OCI-LY3 (cell line): Measurements from ENCODE around the gene PTPN11.

Experiments
- H2AFZ ChIP-seq: fragments of 200-600, 300-600 bp; shearing (Covaris generic); 2 replicates; pipeline ENCODE4 v1.6.0; 2014; ENCODE audit warnings: antibody characterized with exemption, low read depth, low read length
- H3K27ac ChIP-seq: fragments of 200-600, 300-600 bp; sonication (generic); 2 replicates; pipeline ENCODE4 v1.5.1; 2014; ENCODE audit warnings: mild to moderate bottlenecking, low read length, moderate library complexity, mixed read lengths
- H3K27me3 ChIP-seq: fragments of 200-600, 300-600 bp; sonication (generic); 2 replicates; pipeline ENCODE4 v1.6.1; 2014; ENCODE audit warnings: low read depth, low read length, mixed read lengths
- H3K36me3 ChIP-seq: fragments of 200-600, 300-600 bp; sonication (generic); replicated peaks from 2 replicates; pipeline ENCODE3; 2014; ENCODE audit warnings: low read depth, low read length, mixed read lengths
- H3K4me1 ChIP-seq: fragments of 300-600, 200-600 bp; sonication (generic); 2 replicates; pipeline ENCODE4 v1.6.1; 2014; ENCODE audit warnings: low read length, mixed read lengths
- H3K4me2 ChIP-seq: fragments of 200-600, 300-600 bp; sonication (generic); 2 replicates; pipeline ENCODE4 v1.6.1; 2014; ENCODE audit warnings: low read length, mixed read lengths
- H3K4me3 ChIP-seq: fragments of 300-600, 200-600 bp; sonication (generic); 2 replicates; pipeline ENCODE4 v1.5.1; 2014; ENCODE audit warnings: antibody characterized with exemption, mild to moderate bottlenecking, low read length, moderate library complexity
- H3K79me2 ChIP-seq: fragments of 300-600, 200-600 bp; shearing (Covaris generic); 2 replicates; pipeline ENCODE4 v1.6.1; 2014; ENCODE audit warnings: mild to moderate bottlenecking, low read length, mixed read lengths
- H3K9ac ChIP-seq: fragments of 300-600, 200-600 bp; shearing (Covaris generic); 2 replicates; pipeline ENCODE4 v1.6.0; 2014; ENCODE audit warnings: mild to moderate bottlenecking, low read length, moderate library complexity
- H3K9me3 ChIP-seq: fragments of 200-600, 300-600 bp; shearing (Covaris generic); 2 replicates; pipeline ENCODE4 v1.6.1; 2014; ENCODE audit warnings: low read length, mixed read lengths; ENCODE audit not compliant: insufficient read depth
- H4K20me1 ChIP-seq: fragments of 200-600, 300-600 bp; sonication (generic); 2 replicates; pipeline ENCODE4 v1.6.1; 2016; ENCODE audit warnings: low read length, mixed read lengths; ENCODE audit not compliant: insufficient read depth
- CTCF ChIP-seq: fragments of 200-600, 300-600 bp; sonication (generic); IDR thresholded peaks from 2 replicates; pipeline ENCODE4 v1.5.1; 2014; ENCODE audit warnings: antibody characterized with exemption, low read length, low read depth
- EZH2phosphoT487 ChIP-seq: fragments of 200-600 bp; shearing (Covaris generic); IDR thresholded peaks from 2 replicates; pipeline ENCODE4 v1.6.1; 2018; ENCODE audit warnings: antibody characterized with exemption, mixed run types, low read depth

The PTPN11 gene

GRCh38 chr12:112422531-112422930, 3.8 kb downstream of the PTPN11 start:
- H4K20me1 ChIP-seq, result peaks cover 40% of the 10 kb centered on the region
- no peak overlapping the region for H2AFZ ChIP-seq
- H3K4me3 ChIP-seq, result no peak overlapping the region
- TF ChIP-seq CTCF, result no peak
- no peak for TF ChIP-seq EZH2phosphoT487
- H3K9me3 ChIP-seq, result no peaks in the 10 kb centered on the region
- no peak overlapping the region for H3K27ac ChIP-seq
- peaks cover 97% of the 10 kb centered on the region for H3K79me2 ChIP-seq
- H3K9ac ChIP-seq, result no peak overlapping the region
- H3K4me1 ChIP-seq, result peaks cover 7% of the 10 kb centered on the region; the same call in 1 of the 2 replicates
- H3K27me3 ChIP-seq, result no peaks in the 10 kb centered on the region
- H3K4me2 ChIP-seq, result no peak overlapping the region
- peaks cover 11% of the 10 kb centered on the region for H3K36me3 ChIP-seq

GRCh38 chr12:112424126-112424525, 5.4 kb downstream of the PTPN11 start:
- no peak overlapping the region for H3K27ac ChIP-seq
- H3K4me1 ChIP-seq, result peaks cover 7% of the 10 kb centered on the region; the same call in 1 of the 2 replicates
- H3K36me3 ChIP-seq, result peaks cover 13% of the 10 kb centered on the region
- H3K9ac ChIP-seq, result no peak overlapping the region
- TF ChIP-seq EZH2phosphoT487 (no peak), CTCF (no peak)
- no peak overlapping the region for H2AFZ ChIP-seq
- no peaks in the 10 kb centered on the region for H3K27me3 ChIP-seq
- H3K4me3 ChIP-seq, result no peak overlapping the region
- no peaks in the 10 kb centered on the region for H3K9me3 ChIP-seq
- peaks cover 40% of the 10 kb centered on the region for H4K20me1 ChIP-seq
- H3K4me2 ChIP-seq, result no peak overlapping the region
- peaks cover 97% of the 10 kb centered on the region for H3K79me2 ChIP-seq

- no peaks in the 10 kb centered on the region for H3K9me3 ChIP-seq
- peaks cover 34% of the 10 kb centered on the region for H4K20me1 ChIP-seq
- peaks cover 97% of the 10 kb centered on the region for H3K79me2 ChIP-seq
- no peaks in the 10 kb centered on the region for H3K27me3 ChIP-seq
- no peak overlapping the region for H3K27ac ChIP-seq
- no peak overlapping the region for H3K4me2 ChIP-seq
- no peak overlapping the region for H3K4me3 ChIP-seq
- peaks cover 13% of the 10 kb centered on the region for H3K36me3 ChIP-seq
- TF ChIP-seq EZH2phosphoT487 (no peak), CTCF (no peak)
- no peak overlapping the region for H2AFZ ChIP-seq
- H3K9ac ChIP-seq, result no peak overlapping the region
- peaks cover under 1% of the 10 kb centered on the region; the same call in 1 of the 2 replicates for H3K4me1 ChIP-seq
Measured at GRCh38 chr12:112425582-112426382, 7.0 kb downstream of the PTPN11 start.

GRCh38 chr12:112427760-112428159, 9.0 kb downstream of the PTPN11 start:
- no peak for TF ChIP-seq EZH2phosphoT487
- TF ChIP-seq CTCF, result no peak
- Histone ChIP-seq H4K20me1 (peaks cover 30% of the 10 kb centered on the region), H3K79me2 (peaks cover 95% of the 10 kb centered on the region)

More at GRCh38 chr12:112427760-112428159, 9.0 kb downstream of the PTPN11 start:
- H2AFZ ChIP-seq, result no peak overlapping the region
- no peak overlapping the region for H3K4me2 ChIP-seq
- no peak overlapping the region for H3K9ac ChIP-seq
- no peaks in the 10 kb centered on the region for H3K9me3 ChIP-seq
- H3K27ac ChIP-seq, result no peak overlapping the region
- no peak overlapping the region for H3K4me3 ChIP-seq
- no peaks in the 10 kb centered on the region for H3K4me1 ChIP-seq
- H3K27me3 ChIP-seq, result no peaks in the 10 kb centered on the region
- H3K36me3 ChIP-seq, result peaks cover 16% of the 10 kb centered on the region
